Measurements from ENCODE around the gene CCL27. TPM values are rescaled to one million over a fixed set of nuclear protein-coding genes. Genes with fewer than 3 reads are reported as not detected.

CCL27 gene
- total RNA-seq, 1 donor from 2014 or later, result 0.78 TPM

DNA sequence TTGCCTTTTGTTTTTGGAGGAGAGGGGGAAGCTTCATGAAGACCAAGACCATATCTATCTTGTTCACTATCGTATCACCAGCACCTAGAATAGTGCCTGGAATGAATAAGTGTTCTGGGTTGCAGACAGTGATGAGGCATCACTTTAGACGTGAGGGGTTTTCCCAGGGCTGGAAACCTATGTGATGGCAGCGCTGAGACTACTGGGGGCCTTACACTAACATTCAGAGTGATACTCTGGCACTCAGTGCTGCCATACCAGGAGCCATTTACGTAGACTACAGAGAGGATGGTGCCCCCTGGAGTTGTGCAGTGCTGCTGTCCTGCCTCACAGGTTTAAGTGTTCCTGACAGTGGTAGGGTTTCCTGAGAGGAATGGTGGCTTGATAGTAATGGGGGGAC is 21.7 kb upstream of the CCL27 start:
- Mint-ChIP-seq H3K4me1 (ENCODE audit: unreplicated experiment) (no peaks in the 10 kb centered on the region), H3K4me3 (ENCODE audit: unreplicated experiment) (no peak overlapping the region), H3K36me3 (ENCODE audit: unreplicated experiment) (no peaks in the 10 kb centered on the region), H3K9me3 (ENCODE audit: unreplicated experiment) (no peaks in the 10 kb centered on the region), H3K27me3 (ENCODE audit: unreplicated experiment) (no peaks in the 10 kb centered on the region), H3K27ac (ENCODE audit: unreplicated experiment) (no peak overlapping the region)
- DNase-seq (ENCODE audit: extremely low spot score, unreplicated experiment), result no peak
- TF ChIP-seq, protein P1, sequence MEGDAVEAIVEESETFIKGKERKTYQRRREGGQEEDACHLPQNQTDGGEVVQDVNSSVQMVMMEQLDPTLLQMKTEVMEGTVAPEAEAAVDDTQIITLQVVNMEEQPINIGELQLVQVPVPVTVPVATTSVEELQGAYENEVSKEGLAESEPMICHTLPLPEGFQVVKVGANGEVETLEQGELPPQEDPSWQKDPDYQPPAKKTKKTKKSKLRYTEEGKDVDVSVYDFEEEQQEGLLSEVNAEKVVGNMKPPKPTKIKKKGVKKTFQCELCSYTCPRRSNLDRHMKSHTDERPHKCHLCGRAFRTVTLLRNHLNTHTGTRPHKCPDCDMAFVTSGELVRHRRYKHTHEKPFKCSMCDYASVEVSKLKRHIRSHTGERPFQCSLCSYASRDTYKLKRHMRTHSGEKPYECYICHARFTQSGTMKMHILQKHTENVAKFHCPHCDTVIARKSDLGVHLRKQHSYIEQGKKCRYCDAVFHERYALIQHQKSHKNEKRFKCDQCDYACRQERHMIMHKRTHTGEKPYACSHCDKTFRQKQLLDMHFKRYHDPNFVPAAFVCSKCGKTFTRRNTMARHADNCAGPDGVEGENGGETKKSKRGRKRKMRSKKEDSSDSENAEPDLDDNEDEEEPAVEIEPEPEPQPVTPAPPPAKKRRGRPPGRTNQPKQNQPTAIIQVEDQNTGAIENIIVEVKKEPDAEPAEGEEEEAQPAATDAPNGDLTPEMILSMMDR (IDR thresholded peaks at IDR 0.05), result no peak

DNA sequence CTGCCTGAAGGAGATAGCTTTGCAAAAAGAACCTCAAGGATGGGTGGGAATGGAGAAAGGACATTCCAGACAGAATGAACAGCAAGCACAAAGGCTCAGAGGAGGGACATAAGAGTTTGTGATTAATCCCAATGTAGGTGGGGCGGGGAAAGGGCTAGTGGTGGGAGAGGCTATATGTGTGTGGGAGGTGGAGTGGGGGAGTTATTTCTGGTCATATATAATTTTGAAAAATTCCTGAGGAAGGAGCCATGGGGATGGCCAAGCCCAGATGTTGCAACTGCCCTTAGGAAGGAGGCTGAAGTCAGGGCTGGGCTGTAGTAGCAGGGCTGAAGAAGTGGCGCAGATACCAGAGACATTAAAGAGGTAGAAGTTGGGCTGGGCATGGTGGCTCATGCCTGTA is 13.4 kb upstream of the CCL27 start:
- H3K36me3 Mint-ChIP-seq (ENCODE audit: unreplicated experiment), result no peaks in the 10 kb centered on the region
- TF ChIP-seq, protein P1 (IDR thresholded peaks at IDR 0.05), result no peak
- H3K4me3 Mint-ChIP-seq (ENCODE audit: unreplicated experiment), result no peak overlapping the region
- no peaks in the 10 kb centered on the region for H3K9me3 Mint-ChIP-seq (ENCODE audit: unreplicated experiment)
- H3K4me1 Mint-ChIP-seq (ENCODE audit: unreplicated experiment), result no peaks in the 10 kb centered on the region
- H3K27ac Mint-ChIP-seq (ENCODE audit: unreplicated experiment), result no peak overlapping the region
- no peaks in the 10 kb centered on the region for H3K27me3 Mint-ChIP-seq (ENCODE audit: unreplicated experiment)
- DNase-seq (ENCODE audit: extremely low spot score, unreplicated experiment), result no peak

DNA sequence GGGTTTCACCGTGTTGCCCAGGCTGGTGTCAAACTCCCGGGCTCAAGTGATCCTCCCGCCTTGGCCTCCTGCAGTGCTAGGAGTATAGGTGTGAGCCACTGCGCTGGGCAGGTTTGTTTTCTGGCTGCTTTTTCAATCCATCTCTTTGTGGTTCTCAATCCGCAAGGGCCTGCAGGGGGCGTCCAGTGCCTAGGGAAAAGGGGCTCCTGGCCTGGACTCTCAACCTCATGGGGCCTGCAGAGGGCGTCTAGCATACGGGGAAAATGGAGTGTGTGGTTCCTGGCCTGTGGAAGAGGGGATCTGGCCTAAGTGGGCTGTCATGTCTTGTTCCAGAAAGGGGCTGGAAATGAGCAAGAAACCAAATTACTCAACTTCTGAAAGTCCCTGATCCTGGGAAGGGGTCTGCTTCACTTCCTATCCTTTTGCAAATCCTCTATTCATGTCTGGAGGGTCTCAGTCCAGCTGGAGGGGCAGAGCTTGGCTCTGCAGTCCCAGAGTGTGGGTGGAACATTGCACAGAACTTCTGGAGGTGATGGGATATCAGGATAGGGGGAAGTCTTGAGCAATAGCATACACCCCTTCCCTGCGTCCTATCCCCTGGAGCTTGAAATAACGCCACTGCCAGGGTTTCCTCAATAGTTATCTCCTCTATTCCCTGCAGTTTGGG is 12.7 kb upstream of the CCL27 start:
- Mint-ChIP-seq H3K4me3 (ENCODE audit: unreplicated experiment) (no peak overlapping the region), H3K4me1 (ENCODE audit: unreplicated experiment) (no peaks in the 10 kb centered on the region), H3K27me3 (ENCODE audit: unreplicated experiment) (no peaks in the 10 kb centered on the region), H3K9me3 (ENCODE audit: unreplicated experiment) (no peaks in the 10 kb centered on the region), H3K36me3 (ENCODE audit: unreplicated experiment) (no peaks in the 10 kb centered on the region), H3K27ac (ENCODE audit: unreplicated experiment) (no peak overlapping the region)
- no peak for DNase-seq (ENCODE audit: extremely low spot score, unreplicated experiment)
- TF ChIP-seq, protein P1 (IDR thresholded peaks at IDR 0.05), result peak; percentile 66

DNA sequence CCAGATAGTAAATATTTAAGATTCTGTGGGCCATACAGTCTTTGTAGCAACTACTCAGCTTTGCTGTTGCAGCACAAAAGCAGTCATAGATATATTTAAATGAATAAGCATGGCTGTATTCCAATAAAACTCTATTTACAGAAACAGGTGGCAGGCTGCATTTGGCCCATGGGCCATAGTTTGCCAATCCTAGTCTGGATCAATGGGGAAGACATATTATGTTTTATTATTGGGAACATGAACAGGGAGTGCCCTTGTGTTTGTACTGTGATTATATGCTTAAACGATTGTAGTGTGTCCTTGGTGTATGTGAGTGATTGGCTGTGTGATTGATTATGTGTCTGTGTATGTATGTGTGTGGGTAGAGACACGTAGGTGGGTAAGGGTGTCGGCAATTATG is 12.0 kb upstream of the CCL27 start:
- Mint-ChIP-seq H3K9me3 (ENCODE audit: unreplicated experiment) (no peaks in the 10 kb centered on the region), H3K4me3 (ENCODE audit: unreplicated experiment) (no peak overlapping the region), H3K36me3 (ENCODE audit: unreplicated experiment) (no peaks in the 10 kb centered on the region), H3K27ac (ENCODE audit: unreplicated experiment) (no peak overlapping the region), H3K27me3 (ENCODE audit: unreplicated experiment) (no peaks in the 10 kb centered on the region), H3K4me1 (ENCODE audit: unreplicated experiment) (no peaks in the 10 kb centered on the region)
- no peak for DNase-seq (ENCODE audit: extremely low spot score, unreplicated experiment)
- TF ChIP-seq, protein P1 (IDR thresholded peaks at IDR 0.05), result no peak

DNA sequence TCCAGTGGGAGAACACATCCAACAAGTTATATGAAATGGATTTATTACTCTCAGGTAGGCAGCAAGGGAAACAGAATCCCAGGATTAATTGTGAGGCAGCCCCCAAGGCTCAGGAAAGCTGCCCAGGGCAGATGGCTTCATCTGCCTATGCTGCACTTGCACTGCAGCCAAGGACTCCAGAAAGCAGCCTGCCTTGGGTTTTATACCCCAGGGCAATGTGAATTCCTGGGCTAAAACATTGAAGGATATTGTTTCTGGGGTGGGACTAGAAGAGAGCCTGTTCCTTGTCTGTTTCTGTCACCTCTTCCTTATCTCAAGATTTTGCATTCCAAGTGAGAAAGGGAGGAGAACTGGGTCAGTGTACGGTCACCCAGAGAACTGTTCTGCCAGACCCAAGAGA is 8.8 kb upstream of the CCL27 start:
- no peaks in the 10 kb centered on the region for H3K9me3 Mint-ChIP-seq (ENCODE audit: unreplicated experiment)

More for the DNA sequence above, 8.8 kb upstream of the CCL27 start:
- H3K4me1 Mint-ChIP-seq (ENCODE audit: unreplicated experiment), result no peaks in the 10 kb centered on the region
- H3K4me3 Mint-ChIP-seq (ENCODE audit: unreplicated experiment), result no peak overlapping the region
- TF ChIP-seq, protein P1 (IDR thresholded peaks at IDR 0.05), result no peak
- no peak overlapping the region for H3K27ac Mint-ChIP-seq (ENCODE audit: unreplicated experiment)
- H3K36me3 Mint-ChIP-seq (ENCODE audit: unreplicated experiment), result peaks cover 4% of the 10 kb centered on the region
- no peak for DNase-seq (ENCODE audit: extremely low spot score, unreplicated experiment)
- H3K27me3 Mint-ChIP-seq (ENCODE audit: unreplicated experiment), result no peaks in the 10 kb centered on the region

All from osteocyte (in vitro differentiated cells).